Natural killer cell (primary cell): ENCODE measurements around the gene PLLP. TPM values are rescaled to one million over a fixed set of nuclear protein-coding genes. Genes with fewer than 3 reads are reported as not detected.

Source experiments
- ATAC-seq, 3 donors: fragments of 150-1000 bp in 2 of 3; fragments of 200-7000 bp in 1 of 3; cut with Tn5 transposase; 1 replicate in 1 of 3; 2 replicates in 2 of 3; pipeline ENCODE4 v1.10.0; 2021; ENCODE audit warnings: mild to moderate bottlenecking in 2 of 3, moderate library complexity in 2 of 3
- DNase-seq, 2 donors: peaks; one replicate each; pipeline versions ENCODE4 v3.0.0 to v3.0.0-alpha.2; 2013 to 2021; ENCODE audit warnings: mixed read lengths in 1 of 2
- H3K27ac ChIP-seq: one replicate; pipeline ENCODE4 v1.5.1; 2013; ENCODE audit warnings: mild to moderate bottlenecking, low read length
- H3K27me3 ChIP-seq: one replicate; pipeline ENCODE4 v1.6.1; 2013; ENCODE audit warnings: low read length; ENCODE audit not compliant: control insufficient read depth, insufficient read depth
- H3K36me3 ChIP-seq: one replicate; pipeline ENCODE4 v1.6.1; 2013; ENCODE audit warnings: low read length; ENCODE audit not compliant: control insufficient read depth, insufficient read depth
- H3K4me1 ChIP-seq: one replicate; pipeline ENCODE4 v1.6.1; 2013; ENCODE audit warnings: low read length; ENCODE audit not compliant: control insufficient read depth, insufficient read depth
- H3K4me3 ChIP-seq: one replicate; pipeline ENCODE4 v1.5.1; 2013; ENCODE audit warnings: low read length
- H3K9me3 ChIP-seq: one replicate; pipeline ENCODE4 v1.6.1; 2013; ENCODE audit warnings: low read length; ENCODE audit not compliant: control insufficient read depth, insufficient read depth
- H3K27ac Mint-ChIP-seq, 2 donors: one replicate each; pipeline ENCODE4 v1.8.0; 2022; ENCODE audit warnings: mild to moderate bottlenecking in 2 of 2, mixed read lengths in 2 of 2, moderate library complexity in 1 of 2
- H3K27me3 Mint-ChIP-seq, 2 donors: one replicate each; pipeline ENCODE4 v1.8.0; 2022; ENCODE audit warnings: low read depth in 2 of 2, mixed read lengths in 2 of 2
- H3K36me3 Mint-ChIP-seq: one replicate; pipeline ENCODE4 v1.8.0; 2022; ENCODE audit warnings: mixed read lengths
- H3K4me1 Mint-ChIP-seq, 2 donors: one replicate each; pipeline ENCODE4 v1.8.0; 2022; ENCODE audit warnings: mixed read lengths in 2 of 2
- H3K4me3 Mint-ChIP-seq: one replicate; pipeline ENCODE4 v1.8.0; 2022; ENCODE audit warnings: mild to moderate bottlenecking, moderate library complexity, mixed read lengths
- H3K9me3 Mint-ChIP-seq, 2 donors: one replicate each; pipeline ENCODE4 v1.8.0; 2022; ENCODE audit warnings: mixed read lengths in 2 of 2
- CTCF ChIP-seq: fragments of 200-600 bp; IDR thresholded peaks from one replicate; pipeline ENCODE4 v1.8.0; 2022; ENCODE audit warnings: antibody characterized with exemption
- WGBS: methylation state at CpG from one replicate; pipeline ENCODE4 v1.1.7; 2013; ENCODE audit warnings: missing lambda C conversion rate; ENCODE audit not compliant: insufficient coverage; 5-methylcytosine and 5-hydroxymethylcytosine counted together
- intact Hi-C: fragments of 100-400 bp; cut with micrococcal nuclease; formaldehyde crosslinking; loops from one replicate; pipeline ENCODE4 v1.14.2; 2022
- total RNA-seq, 4 donors: library from RNA; stranded (reverse); fragments of 120-200 nt in 1 of 4; gene quantifications; one replicate each; pipeline versions ENCODE4 v1.2.3 to v1.2.4, GENCODE V29; 2013 to 2022

PLLP gene
- total RNA-seq, 3 donors from 2014 or later (not counting 1 experiment from before 2014, with no cell fraction given) = not detected

DNA sequence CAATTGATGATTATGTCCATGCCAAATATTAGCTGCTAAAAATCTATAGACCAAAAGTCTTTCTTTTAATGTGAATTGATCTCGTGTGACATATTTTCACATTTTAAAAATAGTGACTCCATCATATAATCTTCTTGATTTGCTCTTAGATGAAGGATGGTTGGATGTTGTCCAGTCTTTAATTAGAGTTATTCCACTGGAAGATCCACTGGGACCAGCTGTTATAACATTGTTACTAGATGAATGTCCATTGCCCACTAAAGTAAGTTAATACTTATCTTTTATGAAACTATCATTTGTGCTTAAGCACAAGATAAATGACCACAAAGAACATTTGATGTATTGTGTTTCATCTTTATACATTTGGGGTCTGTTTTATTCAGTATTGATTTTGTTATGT is 75.5 kb downstream of the PLLP start:
- Mint-ChIP-seq H3K4me3 (no peak overlapping the region), H3K27me3 (no peaks in the 10 kb centered on the region), H3K4me1 (no peaks in the 10 kb centered on the region), H3K9me3 (no peaks in the 10 kb centered on the region), H3K36me3 (peaks cover 21% of the 10 kb centered on the region), H3K27ac (no peak overlapping the region)
- no CpG with 5 or more reads among the region's 1 CpG for WGBS
- TF ChIP-seq CTCF = no peak
- peaks cover 66% of the 10 kb centered on the region for H3K36me3 ChIP-seq
- H3K27ac ChIP-seq = no peak overlapping the region
- intact Hi-C loops = no loop called here
- no peak overlapping the region for H3K4me3 ChIP-seq
- ATAC-seq (no peak), DNase-seq (no peak)
- no peaks in the 10 kb centered on the region for H3K4me1 ChIP-seq
- no peaks in the 10 kb centered on the region for H3K9me3 ChIP-seq
- no peaks in the 10 kb centered on the region for H3K27me3 ChIP-seq

Other genes starting within 250 kb of the PLLP start
- gene CPNE2, start 192.1 kb downstream of the PLLP start, total RNA-seq = 1 to 10 TPM; 2.0 to 2.6 (median 2.4) TPM
- 100 to 1,000 TPM; 129 to 148 (median 133) TPM for gene PSME3IP1, start 98.6 kb downstream of the PLLP start, total RNA-seq
- 10 to 100 TPM; 22.6 to 26.6 (median 23.4) TPM for gene RSPRY1, start 98.3 kb downstream of the PLLP start, total RNA-seq
- 10 to 100 TPM; 36.5 to 44.4 (median 43.7) TPM for gene ARL2BP, start 39.4 kb downstream of the PLLP start, total RNA-seq
- gene CCL22, start 74.1 kb upstream of the PLLP start, total RNA-seq = under 1 TPM in 1 of 3 donors, not detected in 2; 0.14 TPM
- not detected for gene CX3CL1, start 87.8 kb upstream of the PLLP start, total RNA-seq
- not detected for gene CCL17, start 120.1 kb upstream of the PLLP start, total RNA-seq
- 10 to 100 TPM; 41.1 to 48.8 (median 42.9) TPM for gene CIAPIN1, start 162.7 kb upstream of the PLLP start, total RNA-seq
- 10 to 100 TPM; 16.9 to 30.2 (median 18.3) TPM for gene COQ9, start 162.8 kb upstream of the PLLP start, total RNA-seq
- 10 to 100 TPM; 55.4 to 71.2 (median 66.7) TPM for gene POLR2C, start 178.0 kb upstream of the PLLP start, total RNA-seq
- gene DOK4, start 201.8 kb upstream of the PLLP start, total RNA-seq = 1 to 10 TPM in 2 of 3 donors, under 1 TPM in 1; 0.75 to 2.5 (median 1.5) TPM